ENCODE measurements around the gene ABI3. TPM values are rescaled to one million over a fixed set of nuclear protein-coding genes. Genes with fewer than 3 reads are reported as not detected.

ABI3 gene
- total and polyA plus RNA-seq, 9 of the 15 experiments (the other 6 are each of a cell fraction or from before 2014, with no cell fraction given): not detected

GRCh38 chr17:49260011-49260816 lies 49.7 kb downstream of the ABI3 start (continued):
- no peak for TF ChIP-seq ELK1 (CRISPR knock-in tag; IDR thresholded peaks at IDR 0.05)
- TF ChIP-seq TFE3 (CRISPR knock-in tag; IDR thresholded peaks at IDR 0.05): no peak
- TF ChIP-seq ZNF655 (CRISPR knock-in tag; IDR thresholded peaks at IDR 0.05): no peak
- no peak for TF ChIP-seq E2F5 (CRISPR knock-in tag; IDR thresholded peaks at IDR 0.05)
- TF ChIP-seq ZNF384 (IDR thresholded peaks at IDR 0.05; ENCODE audit: low read depth, low read length): no peak
- TF ChIP-seq GMEB1 (CRISPR knock-in tag; IDR thresholded peaks at IDR 0.05): no peak
- no peak for TF ChIP-seq MIER1 (IDR thresholded peaks at IDR 0.05; ENCODE audit: low read depth)
- TF ChIP-seq CLOCK (CRISPR knock-in tag; IDR thresholded peaks at IDR 0.05; ENCODE audit: borderline replicate concordance): no peak
- no peak for TF ChIP-seq MAFF (IDR thresholded peaks at IDR 0.05; ENCODE audit: low read length)
- TF ChIP-seq POLR2A (conservative IDR thresholded peaks at IDR 0.05): no peak
- TF ChIP-seq SRSF3 (IDR thresholded peaks at IDR 0.05; ENCODE audit: insufficient read depth, low read length): no peak
- no peak for TF ChIP-seq CEBPG (CRISPR knock-in tag; IDR thresholded peaks at IDR 0.05)
- TF ChIP-seq CEBPG (tag; conservative IDR thresholded peaks at IDR 0.05 in 1 of 2, IDR thresholded peaks at IDR 0.05 in 1 of 2): no peak
- no peak for TF ChIP-seq ZNF551 (CRISPR knock-in tag; IDR thresholded peaks at IDR 0.05)
- TF ChIP-seq NCOA4 (IDR thresholded peaks at IDR 0.05; ENCODE audit: partially characterized antibody): no peak
- no peak for TF ChIP-seq TCF7L2 (IDR thresholded peaks at IDR 0.05; ENCODE audit: low read depth, low read length)
- no peak for TF ChIP-seq ARID2 (IDR thresholded peaks at IDR 0.05)

Data from K562 (cell line).